Measurements from ENCODE around the gene SLC25A43. TPM values are rescaled to one million over a fixed set of nuclear protein-coding genes. Genes with fewer than 3 reads are reported as not detected.

Gene SLC25A43
- total RNA-seq, 1 experiment from 2014 or later = 25.8 TPM

DNA sequence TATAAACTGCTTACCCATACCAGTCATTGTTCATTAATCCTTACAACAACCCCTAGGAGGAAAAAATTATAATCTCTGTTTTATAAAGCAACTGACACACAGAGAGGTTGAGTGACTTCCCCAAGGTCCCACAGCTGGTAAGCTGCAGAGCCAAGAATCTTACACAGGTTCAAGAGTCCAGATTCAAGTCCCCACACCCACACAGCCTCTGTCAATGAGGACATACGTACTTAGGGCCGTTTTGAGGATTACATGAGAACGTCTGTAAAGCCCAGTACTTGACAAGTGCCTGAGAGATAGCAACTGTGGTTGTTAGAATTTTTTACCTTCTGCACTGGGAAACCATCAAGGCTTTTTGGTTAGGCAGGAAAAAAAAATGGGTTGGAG, 556 bp upstream of the SLC25A43 start:
- Histone ChIP-seq H3K4me2 (ENCODE audit: low read length) (peak overlapping the region; percentile 91), H3K9ac (ENCODE audit: low read length) (peak overlapping the region; percentile 91), H4K20me1 (ENCODE audit: low read length) (no peaks in the 10 kb centered on the region), H3K9me3 (ENCODE audit: low read length) (no peaks in the 10 kb centered on the region), H3K4me1 (ENCODE audit: insufficient read depth, low read length) (peaks cover 29% of the 10 kb centered on the region), H3K27me3 (ENCODE audit: low read length) (no peaks in the 10 kb centered on the region), H3K36me3 (ENCODE audit: low read depth, low read length) (no peaks in the 10 kb centered on the region), H3K27ac (ENCODE audit: low read length) (no peak overlapping the region), H2AFZ (ENCODE audit: low read length) (peak overlapping the region; percentile 88), H3K4me3 (ENCODE audit: low read length) (peak overlapping the region; percentile 91), H3K79me2 (ENCODE audit: low read length) (peaks cover 42% of the 10 kb centered on the region), H3F3A (ENCODE audit: low read length, unreplicated experiment) (no peaks in the 10 kb centered on the region), H3K9me2 (replicated peaks; ENCODE audit: low read length) (no peaks in the 10 kb centered on the region)
- DNase-seq (no peak), ATAC-seq (no peak)
- CTCF ChIA-PET = no interaction called here
- intact Hi-C loops (cut with micrococcal nuclease) = no loop called here
- BruUV-seq (replicated peaks) = TSS peak; percentile 29
- POLR2A ChIA-PET (ENCODE audit: unreplicated experiment) = no interaction called here
- TF ChIP-seq, protein P1, sequence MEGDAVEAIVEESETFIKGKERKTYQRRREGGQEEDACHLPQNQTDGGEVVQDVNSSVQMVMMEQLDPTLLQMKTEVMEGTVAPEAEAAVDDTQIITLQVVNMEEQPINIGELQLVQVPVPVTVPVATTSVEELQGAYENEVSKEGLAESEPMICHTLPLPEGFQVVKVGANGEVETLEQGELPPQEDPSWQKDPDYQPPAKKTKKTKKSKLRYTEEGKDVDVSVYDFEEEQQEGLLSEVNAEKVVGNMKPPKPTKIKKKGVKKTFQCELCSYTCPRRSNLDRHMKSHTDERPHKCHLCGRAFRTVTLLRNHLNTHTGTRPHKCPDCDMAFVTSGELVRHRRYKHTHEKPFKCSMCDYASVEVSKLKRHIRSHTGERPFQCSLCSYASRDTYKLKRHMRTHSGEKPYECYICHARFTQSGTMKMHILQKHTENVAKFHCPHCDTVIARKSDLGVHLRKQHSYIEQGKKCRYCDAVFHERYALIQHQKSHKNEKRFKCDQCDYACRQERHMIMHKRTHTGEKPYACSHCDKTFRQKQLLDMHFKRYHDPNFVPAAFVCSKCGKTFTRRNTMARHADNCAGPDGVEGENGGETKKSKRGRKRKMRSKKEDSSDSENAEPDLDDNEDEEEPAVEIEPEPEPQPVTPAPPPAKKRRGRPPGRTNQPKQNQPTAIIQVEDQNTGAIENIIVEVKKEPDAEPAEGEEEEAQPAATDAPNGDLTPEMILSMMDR (conservative IDR thresholded peaks at IDR 0.05; ENCODE audit: low read depth, low read length) = no peak
- TF ChIP-seq EZH2phosphoT487 (IDR thresholded peaks at IDR 0.05; ENCODE audit: borderline replicate concordance, low read length) (no peak), EZH2 (IDR thresholded peaks at IDR 0.05; ENCODE audit: low read length, unreplicated experiment) (no peak)

DNA sequence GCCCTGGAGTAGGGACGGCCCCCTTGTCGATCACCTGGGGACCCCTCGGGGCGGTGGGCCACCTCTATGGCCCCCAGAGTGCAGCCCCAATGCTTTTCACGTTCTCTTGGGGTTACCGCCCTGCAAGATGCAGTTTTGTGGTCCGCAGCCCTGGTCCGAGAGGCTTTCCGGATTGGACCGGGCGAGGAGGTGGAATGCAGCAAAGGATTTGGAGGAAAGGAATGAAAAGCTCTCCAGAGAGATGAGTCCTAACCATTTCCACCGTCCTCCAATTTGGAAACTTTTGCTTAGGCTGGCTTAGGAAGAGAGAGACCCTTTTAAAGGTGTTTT, 601 bp downstream of the SLC25A43 start:
- POLR2A ChIA-PET (ENCODE audit: unreplicated experiment) = no interaction called here
- no peaks in the 10 kb centered on the region for H3K9me3 ChIP-seq (ENCODE audit: low read length)
- H3K4me1 ChIP-seq (ENCODE audit: insufficient read depth, low read length) = peaks cover 29% of the 10 kb centered on the region
- intact Hi-C loops (cut with micrococcal nuclease) = no loop called here
- H3F3A ChIP-seq (ENCODE audit: low read length, unreplicated experiment) = no peaks in the 10 kb centered on the region
- no peaks in the 10 kb centered on the region for H3K27me3 ChIP-seq (ENCODE audit: low read length)
- peak; percentile 51 for ATAC-seq
- no peak for DNase-seq
- BruUV-seq (replicated peaks) = no TSS peak
- no peaks in the 10 kb centered on the region for H4K20me1 ChIP-seq (ENCODE audit: low read length)
- CTCF ChIA-PET = no interaction called here
- TF ChIP-seq EZH2 (IDR thresholded peaks at IDR 0.05; ENCODE audit: low read length, unreplicated experiment) = no peak
- TF ChIP-seq, protein P1 (conservative IDR thresholded peaks at IDR 0.05; ENCODE audit: low read depth, low read length) = no peak
- TF ChIP-seq EZH2phosphoT487 (IDR thresholded peaks at IDR 0.05; ENCODE audit: borderline replicate concordance, low read length) = no peak
- peak overlapping the region; percentile 88 for H2AFZ ChIP-seq (ENCODE audit: low read length)
- peak overlapping the region; percentile 91 for H3K4me3 ChIP-seq (ENCODE audit: low read length)
- H3K9ac ChIP-seq (ENCODE audit: low read length) = peak overlapping the region; percentile 91
- peak overlapping the region; percentile 91 for H3K4me2 ChIP-seq (ENCODE audit: low read length)
- H3K36me3 ChIP-seq (ENCODE audit: low read depth, low read length) = no peaks in the 10 kb centered on the region
- H3K9me2 ChIP-seq (replicated peaks; ENCODE audit: low read length) = no peaks in the 10 kb centered on the region
- H3K27ac ChIP-seq (ENCODE audit: low read length) = peak overlapping the region; percentile 52
- H3K79me2 ChIP-seq (ENCODE audit: low read length) = peaks cover 49% of the 10 kb centered on the region

DNA sequence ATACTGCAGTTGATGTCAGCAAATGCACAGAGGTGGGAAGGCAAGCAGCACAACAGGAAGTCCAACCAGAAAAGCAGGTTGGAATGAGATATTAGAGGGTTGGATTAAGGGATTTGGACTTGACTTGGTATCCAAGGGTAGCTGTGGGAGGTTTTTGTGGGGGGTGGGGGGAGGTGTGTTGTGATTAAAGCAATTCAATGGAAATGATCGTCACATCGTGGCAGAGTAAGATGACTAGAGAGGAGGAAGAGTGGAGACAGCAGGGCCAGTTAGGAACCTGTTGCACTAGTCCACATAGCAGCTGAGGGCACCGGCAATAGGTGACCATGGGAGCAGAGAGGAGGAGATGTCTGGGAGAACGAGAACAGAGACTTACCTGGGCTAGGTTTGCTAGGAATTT, 2.4 kb downstream of the SLC25A43 start:
- Histone ChIP-seq H2AFZ (ENCODE audit: low read length) (no peak overlapping the region), H4K20me1 (ENCODE audit: low read length) (no peaks in the 10 kb centered on the region), H3F3A (ENCODE audit: low read length, unreplicated experiment) (no peaks in the 10 kb centered on the region), H3K79me2 (ENCODE audit: low read length) (peaks cover 52% of the 10 kb centered on the region), H3K9me2 (replicated peaks; ENCODE audit: low read length) (no peaks in the 10 kb centered on the region), H3K36me3 (ENCODE audit: low read depth, low read length) (peaks cover 4% of the 10 kb centered on the region; the same call in 1 of the 2 replicates), H3K9ac (ENCODE audit: low read length) (no peak overlapping the region), H3K27me3 (ENCODE audit: low read length) (no peaks in the 10 kb centered on the region), H3K27ac (ENCODE audit: low read length) (no peak overlapping the region; the same call in 1 of the 2 replicates), H3K4me1 (ENCODE audit: insufficient read depth, low read length) (peaks cover 32% of the 10 kb centered on the region), H3K4me2 (ENCODE audit: low read length) (peak overlapping the region; percentile 91), H3K4me3 (ENCODE audit: low read length) (peak overlapping the region; percentile 91; the same call in 1 of the 2 replicates), H3K9me3 (ENCODE audit: low read length) (no peaks in the 10 kb centered on the region)
- intact Hi-C loops (cut with micrococcal nuclease) = no loop called here
- ChIA-PET CTCF (no interaction called here), POLR2A (ENCODE audit: unreplicated experiment) (no interaction called here)
- ATAC-seq (no peak), DNase-seq (peak; percentile 61)
- BruUV-seq (replicated peaks) = no TSS peak
- no peak for TF ChIP-seq EZH2phosphoT487 (IDR thresholded peaks at IDR 0.05; ENCODE audit: borderline replicate concordance, low read length)
- TF ChIP-seq, protein P1 (conservative IDR thresholded peaks at IDR 0.05; ENCODE audit: low read depth, low read length) = no peak
- no peak for TF ChIP-seq EZH2 (IDR thresholded peaks at IDR 0.05; ENCODE audit: low read length, unreplicated experiment)

Data from PC-3 (cell line).